Measurements from ENCODE around the gene PSME2.

PSME2 gene

GRCh38 chr14:24171422-24172260, 25.2 kb upstream of the PSME2 start, which contains the start of gene REC8:
Gene REC8 (plus strand): TSS chr14:24172080. CDS start chr14:24172553, 473 bp downstream.
- TF ChIP-seq CTCF (IDR thresholded peaks at IDR 0.05; ENCODE audit: insufficient read depth, low read length, missing control alignments), result no peak
- H3K4me3 ChIP-seq (ENCODE audit: low read depth, low read length), result peak within 1 kb of the TSS; percentile 45
- POLR2A ChIA-PET, result no interaction called here
- no peak for DNase-seq (ENCODE audit: low read depth, low spot score)
- CTCF ChIA-PET, result interaction anchor here (0.6 to 3.0 kb wide), 3 partner anchors 10 to 21 kb away, joined by 3 to 23 read pairs (median 22); partner anchors contain the start of gene IRF9

GRCh38 chr14:24167469-24168114, 21.2 kb upstream of the PSME2 start:
- ChIA-PET CTCF (no interaction called here), POLR2A (interaction anchor here (1.0 kb wide), 1 partner anchor 21 kb away, joined by 3 read pairs; the partner anchor contains the start of gene PSME2)
- TF ChIP-seq CTCF (IDR thresholded peaks at IDR 0.05; ENCODE audit: insufficient read depth, low read length, missing control alignments), result no peak
- no peak overlapping the region for H3K4me3 ChIP-seq (ENCODE audit: low read depth, low read length)
- DNase-seq (ENCODE audit: low read depth, low spot score), result no peak

GRCh38 chr14:24165785-24166184, 19.4 kb upstream of the PSME2 start:
- CTCF ChIA-PET, result interaction anchor here (0.9 to 2.1 kb wide), 2 partner anchors 8 to 142 kb away, joined by 3 to 5 read pairs; partner anchors contain the start of gene CIDEB
- no peak for DNase-seq (ENCODE audit: low read depth, low spot score)
- POLR2A ChIA-PET, result no interaction called here
- no peak for TF ChIP-seq CTCF (IDR thresholded peaks at IDR 0.05; ENCODE audit: insufficient read depth, low read length, missing control alignments)
- no peak overlapping the region for H3K4me3 ChIP-seq (ENCODE audit: low read depth, low read length)

GRCh38 chr14:24164518-24164991, 18.1 kb upstream of the PSME2 start:
- H3K4me3 ChIP-seq (ENCODE audit: low read depth, low read length), result no peak overlapping the region
- DNase-seq (ENCODE audit: low read depth, low spot score), result no peak
- ChIA-PET CTCF (interaction anchor here (1.0 to 2.1 kb wide), 3 partner anchors 23 to 144 kb away, joined by 3 to 5 read pairs (median 4); partner anchors contain the start of genes CIDEB and EMC9), POLR2A (no interaction called here)
- TF ChIP-seq CTCF (IDR thresholded peaks at IDR 0.05; ENCODE audit: insufficient read depth, low read length, missing control alignments), result no peak

GRCh38 chr14:24162093-24162492, 15.7 kb upstream of the PSME2 start:
- ChIA-PET CTCF (interaction anchor here (1.1 to 6.9 kb wide), 18 partner anchors 8 to 147 kb away, joined by 3 to 165 read pairs (median 17); partner anchors contain the start of genes DCAF11, DHRS1, EMC9 and IPO4), POLR2A (interaction anchor here (0.7 to 2.7 kb wide), 9 partner anchors 8 to 80 kb away, joined by 3 to 9 read pairs (median 5); partner anchors contain the start of genes DCAF11, IPO4, NRL and PSME2)
- DNase-seq (ENCODE audit: low read depth, low spot score), result no peak
- peak overlapping the region; percentile 93 for H3K4me3 ChIP-seq (ENCODE audit: low read depth, low read length)
- no peak for TF ChIP-seq CTCF (IDR thresholded peaks at IDR 0.05; ENCODE audit: insufficient read depth, low read length, missing control alignments)

Data from AG04449 (cell line).